ENCODE results near the gene MAN2A2. TPM values are rescaled to one million over a fixed set of nuclear protein-coding genes. Genes with fewer than 3 reads are reported as not detected.
A peak's percentile ranks its signal among the peaks of the same experiment; 100 is the strongest.

The MAN2A2 gene
- total RNA-seq, 6 experiments from 2014 or later = 41.4 to 91.6 (median 59.8) TPM

- Histone ChIP-seq H3K27me3 (no peaks in the 10 kb centered on the region), H3K27ac (no peak overlapping the region), H3K4me1 (peaks cover 0 to 16% (median 6%) of the 10 kb centered on the region in 4 donors), H3K9me3 (no peaks in the 10 kb centered on the region), H3K36me3 (peaks cover 0 to 45% (median 7%) of the 10 kb centered on the region in 4 donors), H3K4me3 (no peak overlapping the region)
- intact Hi-C loops (cut with DNase I) = loop anchor here in 1 of 2 donors (10.0 kb wide), 1 partner anchor 82 kb away; no protein-coding TSS in a partner anchor
- 90% methylated on average over 2 of the region's 14 CpGs for WGBS (ENCODE audit: insufficient coverage, low coverage, low lambda C conversion rate, missing lambda C conversion rate)
- TF ChIP-seq POLR2A (IDR thresholded peaks at IDR 0.05) = no peak
- TF ChIP-seq, protein P1, sequence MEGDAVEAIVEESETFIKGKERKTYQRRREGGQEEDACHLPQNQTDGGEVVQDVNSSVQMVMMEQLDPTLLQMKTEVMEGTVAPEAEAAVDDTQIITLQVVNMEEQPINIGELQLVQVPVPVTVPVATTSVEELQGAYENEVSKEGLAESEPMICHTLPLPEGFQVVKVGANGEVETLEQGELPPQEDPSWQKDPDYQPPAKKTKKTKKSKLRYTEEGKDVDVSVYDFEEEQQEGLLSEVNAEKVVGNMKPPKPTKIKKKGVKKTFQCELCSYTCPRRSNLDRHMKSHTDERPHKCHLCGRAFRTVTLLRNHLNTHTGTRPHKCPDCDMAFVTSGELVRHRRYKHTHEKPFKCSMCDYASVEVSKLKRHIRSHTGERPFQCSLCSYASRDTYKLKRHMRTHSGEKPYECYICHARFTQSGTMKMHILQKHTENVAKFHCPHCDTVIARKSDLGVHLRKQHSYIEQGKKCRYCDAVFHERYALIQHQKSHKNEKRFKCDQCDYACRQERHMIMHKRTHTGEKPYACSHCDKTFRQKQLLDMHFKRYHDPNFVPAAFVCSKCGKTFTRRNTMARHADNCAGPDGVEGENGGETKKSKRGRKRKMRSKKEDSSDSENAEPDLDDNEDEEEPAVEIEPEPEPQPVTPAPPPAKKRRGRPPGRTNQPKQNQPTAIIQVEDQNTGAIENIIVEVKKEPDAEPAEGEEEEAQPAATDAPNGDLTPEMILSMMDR (IDR thresholded peaks at IDR 0.05) = no peak
- ATAC-seq (no peak), DNase-seq (peak in 1 of 3 donors; percentile 48)
Measured at GRCh38 chr15:90952901-90953677, 50.0 kb downstream of the MAN2A2 start.

GRCh38 chr15:90953947-90954711, 51.0 kb downstream of the MAN2A2 start:
- H3K27me3 ChIP-seq = no peaks in the 10 kb centered on the region
- H3K27ac ChIP-seq = no peak overlapping the region
- intact Hi-C loops (cut with DNase I) = loop anchor here in 1 of 2 donors (10.0 kb wide), 1 partner anchor 81 kb away; no protein-coding TSS in a partner anchor
- peaks cover 0 to 35% (median 5%) of the 10 kb centered on the region in 4 donors for H3K36me3 ChIP-seq
- DNase-seq (peak in 1 of 3 donors; percentile 46), ATAC-seq (no peak)
- peak overlapping the region in 2 of 3 donors; percentile 57 to 69 for H3K4me3 ChIP-seq
- peaks cover 0 to 16% (median 6%) of the 10 kb centered on the region in 4 donors for H3K4me1 ChIP-seq
- WGBS (ENCODE audit: insufficient coverage, low coverage, low lambda C conversion rate, missing lambda C conversion rate) = 60% methylated on average over 2 of the region's 16 CpGs
- H3K9me3 ChIP-seq = no peaks in the 10 kb centered on the region
- TF ChIP-seq POLR2A (IDR thresholded peaks at IDR 0.05) = no peak
- TF ChIP-seq, protein P1 (IDR thresholded peaks at IDR 0.05) = no peak

- Histone ChIP-seq H3K4me3 (peak within 1 kb of the TSS; percentile 57 to 84 (median 69)), H3K27me3 (no peaks in the 10 kb centered on the region), H3K36me3 (peaks cover 0 to 28% (median under 1%) of the 10 kb centered on the region in 4 donors), H3K27ac (peak within 1 kb of the TSS; percentile 70 to 82 (median 79)), H3K4me1 (peaks cover 0 to 16% (median 6%) of the 10 kb centered on the region in 4 donors), H3K9me3 (no peaks in the 10 kb centered on the region)
- 0% methylated on average over 23 of the region's 69 CpGs for WGBS (ENCODE audit: insufficient coverage, low coverage, low lambda C conversion rate, missing lambda C conversion rate)
- DNase-seq (peak; percentile 95 to 97 (median 97)), ATAC-seq (peak; percentile 95 to 97 (median 97))
- intact Hi-C loops (cut with DNase I) = loop anchor here in 1 of 2 donors (10.0 kb wide), 1 partner anchor 80 kb away; no protein-coding TSS in a partner anchor
- TF ChIP-seq POLR2A (IDR thresholded peaks at IDR 0.05) = peak; percentile 64
- TF ChIP-seq, protein P1 (IDR thresholded peaks at IDR 0.05) = no peak
Measured at GRCh38 chr15:90954712-90955623, 51.9 kb downstream of the MAN2A2 start, which contains the start of gene RCCD1. RCCD1 (plus strand) TSS chr15:90954884; CDS start chr15:90956735, 1,851 bp downstream.

All from right lobe of liver (tissue), 6 donors.